Activated naive CD4-positive, alpha-beta T cell treated with anti-CD3 and anti-CD28 coated beads, Interleukin-2, amount 10 ng/mL, durations not matched to agents 7 days and 5 days (primary cell): Measurements from ENCODE around the gene SKP1.

ENCODE experiments used
- CTCF ChIA-PET: fragments of 350-600 bp; sonication (Branson Sonifier 250); formaldehyde crosslinking; loops from one replicate; lab custom pipeline; 2021; ENCODE audit warnings: antibody characterized with exemption; lab: Charles Lee
- DNase-seq: peaks from one replicate; pipeline ENCODE4 v3.0.0-alpha.2; 2020
- H3K27ac Mint-ChIP-seq: one replicate; pipeline ENCODE4 v1.8.0; 2021; ENCODE audit warnings: mild to moderate bottlenecking, moderate library complexity, mixed read lengths
- H3K27me3 Mint-ChIP-seq: one replicate; pipeline ENCODE4 v1.8.0; 2021; ENCODE audit warnings: mild to moderate bottlenecking, mixed read lengths
- H3K36me3 Mint-ChIP-seq: one replicate; pipeline ENCODE4 v1.8.0; 2021; ENCODE audit warnings: mixed read lengths
- H3K4me1 Mint-ChIP-seq: one replicate; pipeline ENCODE4 v1.8.0; 2021; ENCODE audit warnings: mixed read lengths
- H3K4me3 Mint-ChIP-seq: one replicate; pipeline ENCODE4 v1.8.0; 2021; ENCODE audit warnings: mild to moderate bottlenecking, moderate library complexity, mixed read lengths
- H3K9me3 Mint-ChIP-seq: one replicate; pipeline ENCODE4 v1.8.0; 2021; ENCODE audit warnings: mixed read lengths

Gene SKP1

GRCh38 chr5:134203630-134204029, 26.9 kb upstream of the SKP1 start:
- peaks cover 62% of the 10 kb centered on the region for H3K36me3 Mint-ChIP-seq
- CTCF ChIA-PET: interaction anchor here (0.7 to 1.7 kb wide), 2 partner anchors 20 to 21 kb away, joined by 3 to 4 read pairs; no protein-coding TSS in a partner anchor
- no peak overlapping the region for H3K4me3 Mint-ChIP-seq
- DNase-seq: no peak
- H3K9me3 Mint-ChIP-seq: no peaks in the 10 kb centered on the region
- H3K27ac Mint-ChIP-seq: no peak overlapping the region
- H3K27me3 Mint-ChIP-seq: no peaks in the 10 kb centered on the region
- H3K4me1 Mint-ChIP-seq: no peaks in the 10 kb centered on the region

- no peaks in the 10 kb centered on the region for H3K4me1 Mint-ChIP-seq
- CTCF ChIA-PET: interaction anchor here (1.4 to 1.6 kb wide), 2 partner anchors 11 to 156 kb away, joined by 3 read pairs; no protein-coding TSS in a partner anchor
- no peaks in the 10 kb centered on the region for H3K27me3 Mint-ChIP-seq
- DNase-seq: no peak
- H3K9me3 Mint-ChIP-seq: no peaks in the 10 kb centered on the region
- H3K4me3 Mint-ChIP-seq: no peak overlapping the region
- no peak overlapping the region for H3K27ac Mint-ChIP-seq
- H3K36me3 Mint-ChIP-seq: peaks cover 50% of the 10 kb centered on the region
Observed at GRCh38 chr5:134195666-134196065, 18.9 kb upstream of the SKP1 start.

- Mint-ChIP-seq H3K27me3 (peaks cover 5% of the 10 kb centered on the region), H3K36me3 (no peaks in the 10 kb centered on the region), H3K27ac (no peak overlapping the region), H3K4me3 (no peak overlapping the region), H3K9me3 (no peaks in the 10 kb centered on the region), H3K4me1 (no peaks in the 10 kb centered on the region)
- DNase-seq: no peak
- CTCF ChIA-PET: interaction anchor here (1.5 to 8.3 kb wide), 3 partner anchors 11 to 150 kb away, joined by 3 to 84 read pairs (median 4); no protein-coding TSS in a partner anchor
Observed at GRCh38 chr5:134189031-134189430, 12.3 kb upstream of the SKP1 start.

- Mint-ChIP-seq H3K4me1 (no peaks in the 10 kb centered on the region), H3K27ac (no peak overlapping the region)
Observed at GRCh38 chr5:134188092-134188491, 11.3 kb upstream of the SKP1 start.

DNA sequence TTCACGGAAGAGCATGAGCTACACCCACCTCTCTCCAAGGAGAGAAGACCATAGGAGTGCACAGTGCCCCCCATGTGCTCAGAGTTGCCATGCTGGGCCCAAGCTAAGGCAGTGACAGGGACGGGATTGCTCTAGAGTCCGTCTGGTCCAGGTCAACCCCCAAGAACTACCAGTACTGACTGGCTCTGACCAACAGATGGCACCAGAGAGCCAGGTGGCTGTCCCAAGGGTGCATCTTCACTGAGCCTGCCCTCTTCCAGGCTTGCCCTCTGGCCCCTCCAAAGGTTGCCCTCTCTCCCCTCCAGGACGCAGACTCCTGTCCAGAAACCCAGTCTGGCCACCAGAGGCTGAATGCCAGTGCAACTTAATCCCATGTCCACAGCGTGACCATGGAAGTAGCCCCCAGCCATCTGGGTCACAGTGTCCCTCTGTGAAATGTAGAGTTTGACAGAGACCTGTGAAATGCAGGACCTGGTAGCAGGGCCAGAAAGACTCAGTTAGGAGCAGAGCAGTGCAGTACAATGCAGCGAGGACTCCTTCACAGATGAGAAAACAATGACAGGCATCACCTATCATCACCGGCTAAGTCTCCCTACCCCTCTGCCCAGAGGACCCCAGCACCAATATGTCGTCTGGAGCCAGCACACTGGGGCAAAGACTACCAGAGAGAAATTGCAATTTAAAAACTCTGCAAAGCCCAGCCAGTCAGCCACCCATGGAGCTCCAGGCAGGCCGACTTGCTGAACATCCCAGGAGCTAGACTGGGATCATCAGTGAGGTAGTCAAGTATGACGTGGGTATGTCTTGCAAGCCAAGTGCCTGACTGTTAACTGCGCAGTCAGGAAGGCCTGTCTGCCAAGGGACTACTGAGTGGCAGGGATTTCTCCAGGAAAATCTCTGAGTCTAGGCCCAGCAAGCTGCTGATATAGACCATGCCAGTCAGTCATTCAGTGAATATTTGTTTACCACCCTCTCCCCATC, 7.7 kb upstream of the SKP1 start:
- H3K36me3 Mint-ChIP-seq: no peaks in the 10 kb centered on the region
- no peaks in the 10 kb centered on the region for H3K9me3 Mint-ChIP-seq
- H3K4me3 Mint-ChIP-seq: no peak overlapping the region
- CTCF ChIA-PET: interaction anchor here (0.6 to 8.3 kb wide), 29 partner anchors 12 to 555 kb away, joined by 3 to 84 read pairs (median 3); partner anchors contain the start of genes CDKN2AIPNL, PPP2CA and UBE2B
- no peak overlapping the region for H3K27ac Mint-ChIP-seq
- H3K27me3 Mint-ChIP-seq: peaks cover 22% of the 10 kb centered on the region
- DNase-seq: peak; percentile 85
- H3K4me1 Mint-ChIP-seq: no peaks in the 10 kb centered on the region

More at GRCh38 chr5:134188092-134188491, 11.3 kb upstream of the SKP1 start:
- DNase-seq: no peak
- no peaks in the 10 kb centered on the region for H3K36me3 Mint-ChIP-seq
- H3K4me3 Mint-ChIP-seq: no peak overlapping the region
- CTCF ChIA-PET: interaction anchor here (1.5 to 8.3 kb wide), 3 partner anchors 10 to 149 kb away, joined by 3 to 84 read pairs (median 4); no protein-coding TSS in a partner anchor
- peaks cover 5% of the 10 kb centered on the region for H3K27me3 Mint-ChIP-seq
- H3K9me3 Mint-ChIP-seq: no peaks in the 10 kb centered on the region

DNA sequence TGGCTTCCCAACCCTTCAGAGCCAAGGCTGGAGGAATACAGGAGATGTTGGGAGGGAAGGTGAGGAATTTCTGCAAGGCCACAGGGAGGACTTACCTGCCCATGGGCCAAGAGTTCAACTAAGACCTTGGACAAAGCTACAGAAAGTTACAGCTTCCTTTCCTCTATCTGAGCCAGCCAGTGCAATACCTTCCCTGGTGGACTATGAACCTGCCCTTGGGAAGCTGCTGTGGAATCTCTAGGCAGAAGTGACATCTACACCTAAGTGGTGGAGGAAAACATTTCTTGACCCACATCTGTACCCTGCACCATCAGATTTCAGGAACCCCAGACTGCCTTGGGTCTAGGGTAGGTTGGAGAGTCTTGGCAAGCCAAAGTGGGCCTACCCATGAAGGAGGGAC, 6.7 kb upstream of the SKP1 start:
- no peak overlapping the region for H3K4me3 Mint-ChIP-seq
- no peak overlapping the region for H3K27ac Mint-ChIP-seq
- no peaks in the 10 kb centered on the region for H3K36me3 Mint-ChIP-seq
- no peaks in the 10 kb centered on the region for H3K9me3 Mint-ChIP-seq
- CTCF ChIA-PET: interaction anchor here (0.7 to 8.3 kb wide), 24 partner anchors 17 to 556 kb away, joined by 3 to 84 read pairs (median 3); partner anchors contain the start of genes CDKN2AIPNL and UBE2B
- H3K4me1 Mint-ChIP-seq: no peaks in the 10 kb centered on the region
- DNase-seq: no peak
- H3K27me3 Mint-ChIP-seq: peaks cover 27% of the 10 kb centered on the region

DNA sequence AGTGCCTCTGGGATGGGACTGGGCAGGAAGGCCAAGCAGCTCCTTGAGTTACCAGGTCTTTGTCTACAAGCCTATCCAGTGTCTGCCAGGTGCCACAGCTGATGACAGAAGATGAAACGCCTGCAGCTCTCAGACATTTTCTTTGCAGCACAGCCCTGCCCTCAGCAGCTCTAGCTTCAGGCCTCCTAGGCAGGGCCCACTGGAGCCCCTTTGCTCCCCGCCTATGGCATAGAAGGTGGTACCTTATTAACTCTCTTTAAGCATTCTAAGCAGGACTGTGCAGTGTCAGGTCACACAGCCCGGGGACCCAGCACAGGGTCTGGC, 1.3 kb upstream of the SKP1 start:
- peaks cover 22% of the 10 kb centered on the region for H3K4me1 Mint-ChIP-seq
- peak overlapping the region; percentile 99 for H3K27ac Mint-ChIP-seq
- CTCF ChIA-PET: interaction anchor here (0.7 to 1.7 kb wide), 7 partner anchors 10 to 409 kb away, joined by 3 to 10 read pairs (median 4); no protein-coding TSS in a partner anchor

DNA sequence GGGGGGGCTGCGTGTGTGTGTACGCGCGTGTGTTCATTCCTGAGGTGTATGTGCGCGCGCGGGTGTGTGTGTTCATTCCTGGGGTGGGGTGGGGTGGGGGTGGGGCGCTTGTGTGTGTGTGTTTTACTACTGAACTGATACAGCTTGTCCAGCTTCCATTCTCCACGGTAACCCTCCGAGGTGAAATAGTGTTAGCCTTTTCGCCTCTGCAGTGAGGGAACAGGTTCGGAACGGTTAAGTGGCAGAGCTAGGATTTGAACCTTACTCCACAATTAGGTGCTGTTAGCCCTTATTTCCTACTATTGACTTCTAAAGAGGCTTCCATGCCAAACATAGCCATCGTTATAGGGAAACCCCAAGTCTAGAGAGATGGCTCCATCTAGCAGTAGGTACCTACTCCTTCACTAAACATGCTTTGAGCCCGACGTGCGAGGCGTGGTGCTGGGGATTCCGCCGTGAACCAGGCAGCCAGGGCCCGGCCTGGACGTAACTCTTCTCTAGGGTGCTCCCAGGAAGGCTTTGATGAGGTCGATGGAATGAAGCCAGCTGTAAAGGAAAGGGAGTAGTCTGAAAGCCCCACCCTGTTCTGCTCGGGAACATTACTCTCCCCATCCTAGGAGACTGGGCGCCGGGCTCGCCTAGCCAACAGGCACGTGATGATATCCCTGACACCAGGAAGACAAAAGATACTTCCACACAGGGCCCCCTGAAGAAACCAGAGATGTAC, 782 bp upstream of the SKP1 start:
- Mint-ChIP-seq H3K27me3 (peaks cover 22% of the 10 kb centered on the region), H3K4me3 (peak overlapping the region; percentile 97), H3K36me3 (peaks cover 11% of the 10 kb centered on the region), H3K4me1 (peaks cover 23% of the 10 kb centered on the region), H3K27ac (peak overlapping the region; percentile 99), H3K9me3 (no peaks in the 10 kb centered on the region)
- CTCF ChIA-PET: interaction anchor here (0.7 to 2.9 kb wide), 9 partner anchors 11 to 414 kb away, joined by 3 to 10 read pairs (median 4); no protein-coding TSS in a partner anchor
- no peak for DNase-seq

More for the DNA sequence above, 1.3 kb upstream of the SKP1 start:
- H3K9me3 Mint-ChIP-seq: no peaks in the 10 kb centered on the region
- H3K36me3 Mint-ChIP-seq: peaks cover 9% of the 10 kb centered on the region
- H3K4me3 Mint-ChIP-seq: peak overlapping the region; percentile 97
- H3K27me3 Mint-ChIP-seq: peaks cover 22% of the 10 kb centered on the region
- no peak for DNase-seq

DNA sequence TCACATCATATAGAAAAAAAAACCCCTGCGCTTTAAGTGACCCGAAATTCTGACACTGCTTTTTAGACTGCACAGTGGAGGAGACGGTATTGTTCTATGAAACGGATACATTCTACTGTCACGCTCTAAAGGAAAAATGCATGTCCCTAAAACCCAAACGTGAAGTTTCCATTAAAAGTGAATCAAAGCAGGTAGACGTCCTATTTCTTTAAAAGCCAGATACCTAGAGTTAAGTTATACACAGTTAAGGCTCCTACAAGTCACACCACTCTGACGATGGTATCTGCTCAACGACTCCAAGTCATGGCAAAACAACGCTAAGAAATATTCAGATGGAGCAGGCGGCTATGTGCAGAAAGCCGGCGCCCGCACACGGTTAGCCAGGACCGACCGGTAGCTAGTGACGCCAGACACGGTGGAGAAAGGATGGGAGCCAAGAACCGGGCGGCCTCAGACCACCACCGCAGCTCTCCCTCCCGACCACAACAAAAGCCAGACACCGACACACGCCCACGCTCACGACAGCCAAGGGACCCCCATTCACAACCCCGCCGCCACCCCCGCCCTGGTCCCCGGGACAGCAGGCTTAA, 734 bp downstream of the SKP1 start:
- no peak for DNase-seq
- Mint-ChIP-seq H3K9me3 (no peaks in the 10 kb centered on the region), H3K36me3 (peaks cover 23% of the 10 kb centered on the region), H3K27me3 (peaks cover 18% of the 10 kb centered on the region), H3K27ac (peak overlapping the region; percentile 99), H3K4me3 (peak overlapping the region; percentile 97), H3K4me1 (peaks cover 31% of the 10 kb centered on the region)
- CTCF ChIA-PET: interaction anchor here (0.6 to 2.9 kb wide), 3 partner anchors 10 to 136 kb away, joined by 3 to 10 read pairs (median 4); no protein-coding TSS in a partner anchor

DNA sequence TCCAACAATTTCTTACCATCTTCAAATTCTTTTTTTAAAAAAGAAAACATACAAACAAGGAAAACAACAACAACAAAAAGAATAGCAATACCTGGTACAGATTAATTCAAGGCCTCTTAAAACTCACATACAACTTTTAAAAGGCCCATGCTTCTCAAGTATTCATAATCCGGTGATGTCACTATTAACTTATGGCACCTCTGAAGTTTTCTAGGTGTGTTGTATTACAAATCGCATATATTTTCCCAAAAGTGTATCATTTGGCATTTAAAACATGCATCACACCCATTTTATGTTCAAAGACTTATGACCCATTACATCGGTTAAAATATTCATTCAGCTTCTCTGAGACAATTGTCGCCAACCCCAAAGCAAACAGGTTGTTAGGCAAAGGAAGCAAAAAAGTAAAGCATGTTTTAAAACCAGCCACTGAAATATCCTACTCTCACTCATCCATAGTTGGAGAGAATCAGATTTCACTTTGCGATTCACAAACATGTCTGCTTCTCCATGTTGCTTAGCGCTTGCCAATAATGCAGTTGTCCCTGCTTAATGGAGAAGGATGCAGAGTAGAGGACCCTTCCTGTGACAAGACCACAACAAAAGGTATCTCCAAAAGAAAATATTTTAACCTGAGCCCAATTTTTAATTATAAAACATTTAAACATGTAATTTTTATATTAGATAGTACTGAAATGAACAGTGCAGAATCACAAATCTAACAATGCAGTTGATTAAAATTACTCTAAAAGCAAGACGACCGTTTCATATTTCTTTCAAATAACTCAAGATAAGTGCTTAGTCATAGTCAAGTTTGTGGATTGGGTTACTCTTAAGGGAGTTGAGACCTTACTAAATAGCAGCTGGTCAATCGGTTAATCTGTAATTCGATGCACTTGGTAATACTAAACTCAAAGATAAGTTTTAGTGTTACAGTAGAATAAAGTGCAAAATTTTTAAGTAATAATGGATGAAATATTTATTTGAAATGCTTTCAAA, 1.6 kb downstream of the SKP1 start:
- Mint-ChIP-seq H3K4me3 (peak overlapping the region; percentile 97), H3K27me3 (peaks cover 10% of the 10 kb centered on the region), H3K36me3 (peaks cover 26% of the 10 kb centered on the region), H3K27ac (peak overlapping the region; percentile 99), H3K4me1 (peaks cover 31% of the 10 kb centered on the region), H3K9me3 (no peaks in the 10 kb centered on the region)
- CTCF ChIA-PET: interaction anchor here (0.6 to 2.9 kb wide), 3 partner anchors 34 to 135 kb away, joined by 3 to 10 read pairs (median 4); no protein-coding TSS in a partner anchor
- DNase-seq: no peak

DNA sequence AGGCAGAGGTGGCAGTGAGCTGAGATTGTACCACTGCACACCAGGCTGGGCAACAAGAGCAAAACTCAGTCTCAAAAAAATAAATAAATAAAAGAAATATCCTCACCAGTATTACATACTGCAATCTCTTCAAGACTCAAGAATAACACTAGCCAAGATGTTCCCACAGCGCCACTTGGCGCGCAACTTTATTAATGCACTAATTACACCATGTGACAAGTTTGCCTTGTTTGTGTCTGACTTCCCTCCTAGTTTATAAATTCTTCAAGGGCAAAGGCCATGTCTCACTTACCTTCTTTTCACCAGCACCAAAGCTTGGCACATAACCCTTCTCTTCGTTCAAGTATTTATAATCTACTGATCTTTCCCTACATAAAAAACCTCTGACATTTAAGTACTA, 4.8 kb downstream of the SKP1 start:
- peak overlapping the region; percentile 6 for H3K27ac Mint-ChIP-seq
- no peaks in the 10 kb centered on the region for H3K9me3 Mint-ChIP-seq
- no peak for DNase-seq
- H3K4me3 Mint-ChIP-seq: no peak overlapping the region
- CTCF ChIA-PET: interaction anchor here (0.7 to 0.9 kb wide), 2 partner anchors 132 to 146 kb away, joined by 3 read pairs; no protein-coding TSS in a partner anchor
- peaks cover 44% of the 10 kb centered on the region for H3K36me3 Mint-ChIP-seq
- H3K4me1 Mint-ChIP-seq: peaks cover 26% of the 10 kb centered on the region
- no peaks in the 10 kb centered on the region for H3K27me3 Mint-ChIP-seq

DNA sequence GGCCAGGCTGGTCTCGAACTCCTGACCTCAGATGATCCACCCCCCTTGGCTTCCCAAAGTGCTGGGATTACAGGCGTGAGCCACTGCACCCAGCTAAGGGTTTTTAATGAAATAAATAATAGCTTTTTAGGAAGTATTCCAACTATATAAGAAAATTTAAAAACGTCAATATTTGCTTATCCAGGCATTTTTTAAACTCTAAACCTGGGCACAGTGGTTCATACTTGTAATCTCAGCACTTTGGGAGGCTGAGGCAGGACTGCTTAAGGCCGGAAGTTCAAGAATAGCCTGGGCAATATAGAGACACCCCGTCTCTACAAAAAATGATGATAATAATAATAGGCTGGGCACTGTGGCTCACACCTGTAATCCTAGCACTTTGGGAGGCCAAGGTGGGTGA, 14.2 kb downstream of the SKP1 start:
- H3K27ac Mint-ChIP-seq: no peak overlapping the region
- peaks cover 5% of the 10 kb centered on the region for H3K4me1 Mint-ChIP-seq
- H3K36me3 Mint-ChIP-seq: peaks cover 65% of the 10 kb centered on the region
- peaks cover 4% of the 10 kb centered on the region for H3K9me3 Mint-ChIP-seq
- H3K4me3 Mint-ChIP-seq: no peak overlapping the region
- no peaks in the 10 kb centered on the region for H3K27me3 Mint-ChIP-seq
- no peak for DNase-seq
- CTCF ChIA-PET: interaction anchor here (0.8 to 35.0 kb wide), 3 partner anchors 15 to 123 kb away, joined by 3 to 743 read pairs (median 4); no protein-coding TSS in a partner anchor
